ENCODE measurements around the gene ANO1.
A peak's percentile ranks its signal among the peaks of the same experiment; 100 is the strongest.

ANO1 gene

DNA sequence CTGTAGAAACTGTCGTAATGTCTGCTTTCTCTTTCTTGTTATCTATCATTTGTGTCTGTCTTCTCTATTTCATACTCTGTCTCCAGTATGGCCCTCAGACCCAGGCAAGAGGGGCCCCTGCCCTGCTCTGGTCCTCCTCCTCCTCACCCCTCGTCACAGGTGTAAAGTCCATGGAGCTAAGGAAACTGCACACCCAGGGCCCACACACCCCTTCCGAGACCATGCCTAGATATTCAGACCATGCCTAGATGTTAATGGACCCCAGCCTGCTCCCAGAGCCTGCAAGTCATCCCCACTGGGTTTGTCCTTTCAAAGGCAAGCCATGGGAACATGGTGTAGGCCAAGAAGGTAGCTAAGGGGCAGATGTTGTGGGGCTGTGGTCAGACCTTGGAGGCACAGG is 24.1 kb upstream of the ANO1 start:
- DNase-seq: no peak

DNA sequence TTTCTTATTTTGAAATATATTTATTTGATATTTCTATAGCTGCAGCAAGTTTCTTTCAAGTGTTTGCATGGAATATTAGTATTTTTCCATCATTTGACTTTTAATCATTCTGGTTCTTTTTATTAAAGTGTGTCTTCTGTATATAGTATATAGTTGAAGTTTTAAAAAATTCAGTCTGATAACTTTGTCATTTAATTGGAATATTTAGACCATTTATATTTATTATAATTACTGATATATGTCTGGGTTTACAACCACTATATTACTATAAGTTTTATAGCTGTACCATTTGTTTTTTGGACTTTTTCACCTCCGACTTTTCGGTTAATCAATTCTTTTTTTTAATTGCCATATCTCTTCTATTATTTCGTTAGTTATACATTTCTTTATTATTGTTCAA is 22.7 kb upstream of the ANO1 start:
- DNase-seq: no peak

DNA sequence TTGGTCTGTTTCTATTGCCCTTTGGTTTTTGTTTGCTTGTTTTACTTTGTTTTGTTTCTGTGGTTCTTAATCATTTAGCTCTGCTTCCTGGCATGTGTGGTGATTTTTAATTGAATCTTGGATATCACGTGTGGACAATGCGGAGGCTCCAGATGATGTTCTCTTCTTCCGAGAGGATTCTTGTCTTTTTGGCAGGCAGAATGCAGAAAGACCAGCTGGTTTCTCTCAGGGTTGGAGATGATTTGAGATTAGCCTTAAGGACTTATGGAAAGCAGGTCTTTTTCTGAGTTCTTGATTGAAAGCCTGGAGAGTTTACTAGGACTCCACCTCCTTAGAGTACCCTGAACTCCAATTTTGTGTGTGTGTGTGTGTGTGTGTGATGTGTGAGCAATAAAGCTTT is 21.0 kb upstream of the ANO1 start:
- DNase-seq: no peak

DNA sequence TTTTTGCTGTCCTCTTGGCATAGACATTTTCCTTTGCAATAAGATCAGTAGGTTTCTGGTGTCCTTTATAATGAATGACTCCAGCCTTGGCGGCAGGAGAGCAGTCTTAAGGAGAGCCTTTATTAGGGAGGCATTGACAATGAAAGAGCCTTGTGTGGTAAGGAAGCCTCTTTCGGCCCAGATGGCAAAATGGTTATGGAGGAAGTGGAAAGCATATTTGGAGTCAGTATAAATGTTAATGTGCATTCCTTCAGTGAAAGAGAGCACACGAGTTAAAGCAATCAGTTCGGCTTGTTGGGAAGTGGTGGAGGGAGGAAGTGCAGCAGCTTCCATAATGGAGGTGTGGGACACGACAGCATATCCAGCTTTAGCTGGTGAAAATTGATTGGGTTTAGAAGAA is 18.1 kb upstream of the ANO1 start:
- DNase-seq: peak; percentile 30

DNA sequence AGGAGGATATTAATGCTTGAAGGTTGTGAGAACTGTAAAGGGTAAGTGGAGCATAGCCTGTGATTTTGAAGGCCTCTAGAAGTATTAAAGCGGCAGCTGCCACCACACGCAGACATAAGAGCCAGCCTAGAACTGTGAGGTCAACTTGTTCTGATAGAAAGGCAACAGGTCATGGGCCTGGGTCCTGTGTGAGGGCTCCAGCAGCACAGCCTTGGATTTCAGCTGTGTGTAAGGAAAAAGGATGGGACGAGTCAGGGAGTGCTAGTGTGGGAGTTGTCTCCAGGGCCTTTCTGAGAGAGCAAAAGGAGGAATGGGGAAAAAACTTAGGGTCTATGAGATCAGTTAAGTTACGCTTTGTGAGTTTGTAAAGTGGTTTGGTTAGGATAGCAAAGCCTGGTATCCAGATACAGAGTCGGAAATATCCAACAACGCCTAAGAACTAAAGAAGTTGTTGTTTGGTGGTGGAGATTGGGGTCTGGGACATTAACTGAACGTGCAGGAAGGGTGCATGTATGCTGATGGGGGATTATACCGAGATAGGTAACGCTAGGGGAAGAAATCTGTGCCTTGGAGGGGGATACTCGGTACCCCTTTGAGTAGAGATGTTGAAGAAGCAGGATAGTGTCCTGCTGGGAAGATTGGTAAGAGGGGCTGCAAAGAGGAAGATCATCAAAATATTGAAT is 17.4 kb upstream of the ANO1 start:
- peak; percentile 11 for DNase-seq

DNA sequence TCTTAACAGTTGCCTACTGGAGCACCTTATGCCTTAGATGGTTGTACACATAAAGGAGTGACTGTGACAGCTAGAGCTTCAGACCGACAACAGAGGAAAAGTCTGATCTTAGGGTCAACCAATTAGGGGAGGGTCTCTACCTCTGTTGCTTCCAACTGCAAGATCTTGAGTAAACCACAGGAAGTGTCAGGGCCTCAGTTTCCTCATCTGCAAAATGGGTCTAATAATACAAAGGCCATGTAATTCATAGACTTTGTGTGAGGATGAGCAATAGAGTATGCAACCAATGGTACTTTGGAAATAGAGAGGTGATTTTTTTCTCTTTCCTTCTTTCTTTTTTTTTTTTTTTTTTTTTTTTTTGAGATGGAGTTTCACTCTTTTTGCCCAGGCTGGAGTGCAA is 16.4 kb upstream of the ANO1 start:
- no peak for DNase-seq

DNA sequence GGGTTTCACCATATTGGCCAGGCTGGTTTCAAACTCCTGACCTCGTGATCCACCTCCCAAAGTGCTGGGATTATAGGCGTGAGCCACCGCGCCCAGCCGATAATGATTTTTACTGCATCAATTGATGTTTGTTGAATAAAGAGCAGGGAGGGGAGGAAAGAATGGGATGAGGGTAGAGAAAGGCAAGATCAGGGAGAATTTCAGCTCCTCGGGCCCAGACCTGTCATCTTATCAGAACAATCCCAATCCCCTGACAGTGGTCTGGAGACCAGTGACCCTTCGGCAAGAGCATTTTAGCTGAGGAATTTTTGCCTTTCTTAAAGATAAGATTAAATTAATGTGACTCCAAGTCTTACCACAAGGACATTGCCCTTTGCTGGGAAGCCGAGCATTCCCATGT is 15.0 kb upstream of the ANO1 start:
- no peak for DNase-seq

DNA sequence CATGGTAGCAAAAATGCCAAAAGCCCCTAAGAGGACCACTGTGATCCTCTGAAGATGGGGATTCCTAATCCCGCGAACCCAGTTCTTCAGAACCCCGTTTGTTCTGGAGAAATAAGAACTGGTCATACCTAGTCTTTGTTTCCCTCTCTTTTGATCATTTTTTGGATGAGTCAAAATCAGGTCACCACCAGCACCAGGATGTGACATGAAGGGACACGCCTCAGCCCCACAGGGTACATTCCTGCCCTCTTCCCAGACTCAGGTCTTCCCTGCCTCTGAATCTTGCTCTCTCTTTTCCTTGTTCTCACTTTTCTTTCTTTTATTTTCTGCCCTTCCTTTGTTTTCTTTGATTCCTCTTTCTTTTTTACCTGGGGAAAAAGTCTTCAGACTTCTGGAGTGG is 14.6 kb upstream of the ANO1 start:
- DNase-seq: no peak

DNA sequence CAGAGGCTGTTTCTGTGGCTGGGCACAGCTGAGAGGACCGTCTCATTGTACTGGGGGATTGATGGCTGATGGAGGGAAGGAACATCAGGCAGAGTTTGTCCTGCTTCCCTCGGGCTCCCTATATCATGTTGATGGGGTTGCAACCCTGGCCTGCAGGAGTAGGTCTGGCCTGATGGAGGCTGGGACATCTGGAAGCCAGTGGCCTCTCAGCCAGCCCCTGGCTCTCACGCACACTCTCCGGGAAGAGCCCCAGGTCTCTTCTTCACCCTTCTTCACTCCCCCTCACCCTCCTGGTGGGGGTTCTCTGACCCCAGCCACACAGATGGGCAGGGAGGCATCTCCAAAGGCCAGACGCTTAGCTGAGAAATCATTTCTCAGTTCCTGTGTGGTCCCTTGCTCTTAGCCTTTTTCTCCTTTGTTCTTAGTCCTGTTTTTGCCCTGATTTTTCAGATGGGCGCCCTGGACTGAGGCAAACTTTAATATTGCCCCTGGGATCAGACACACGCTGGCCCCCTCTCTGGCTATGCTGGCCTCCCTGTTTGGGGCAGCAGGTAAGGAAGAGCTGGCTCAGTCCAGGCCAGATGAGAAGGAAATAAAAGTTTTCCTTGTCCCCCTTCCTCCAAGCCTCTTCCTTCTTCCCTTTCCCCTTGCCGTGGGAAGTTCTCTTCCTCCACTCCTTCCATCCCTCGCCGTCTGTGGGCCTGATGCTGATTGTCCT is 13.9 kb upstream of the ANO1 start:
- DNase-seq: peak; percentile 45

DNA sequence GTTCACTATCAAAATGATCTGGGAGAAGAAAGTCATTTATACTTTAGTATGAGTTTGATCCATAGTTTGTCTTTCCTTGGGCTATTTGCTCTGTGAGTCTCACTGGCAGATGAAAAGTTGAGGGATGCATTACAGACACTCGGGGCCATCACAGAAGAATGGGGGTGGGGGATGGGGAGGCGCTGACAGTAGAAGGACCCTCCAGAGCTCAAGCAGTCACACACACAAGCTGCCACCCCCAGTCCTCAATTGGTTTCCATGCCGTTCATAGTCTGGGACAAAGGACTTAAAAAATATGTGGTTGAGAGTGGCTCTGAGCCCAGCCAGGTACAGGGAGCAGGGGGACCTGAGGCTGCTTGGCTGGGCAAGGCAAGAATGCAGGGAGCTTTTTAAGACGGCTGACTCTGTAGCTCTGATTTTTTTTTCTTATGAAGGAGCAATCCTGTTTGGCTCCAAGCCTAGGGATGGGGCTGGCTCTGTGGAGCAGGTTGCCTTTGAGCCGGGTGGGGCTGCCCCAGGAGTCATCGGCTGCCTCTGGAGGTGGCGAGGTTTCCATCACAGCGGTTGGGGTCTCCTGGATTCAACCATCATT is 13.3 kb upstream of the ANO1 start:
- peak; percentile 45 for DNase-seq

DNA sequence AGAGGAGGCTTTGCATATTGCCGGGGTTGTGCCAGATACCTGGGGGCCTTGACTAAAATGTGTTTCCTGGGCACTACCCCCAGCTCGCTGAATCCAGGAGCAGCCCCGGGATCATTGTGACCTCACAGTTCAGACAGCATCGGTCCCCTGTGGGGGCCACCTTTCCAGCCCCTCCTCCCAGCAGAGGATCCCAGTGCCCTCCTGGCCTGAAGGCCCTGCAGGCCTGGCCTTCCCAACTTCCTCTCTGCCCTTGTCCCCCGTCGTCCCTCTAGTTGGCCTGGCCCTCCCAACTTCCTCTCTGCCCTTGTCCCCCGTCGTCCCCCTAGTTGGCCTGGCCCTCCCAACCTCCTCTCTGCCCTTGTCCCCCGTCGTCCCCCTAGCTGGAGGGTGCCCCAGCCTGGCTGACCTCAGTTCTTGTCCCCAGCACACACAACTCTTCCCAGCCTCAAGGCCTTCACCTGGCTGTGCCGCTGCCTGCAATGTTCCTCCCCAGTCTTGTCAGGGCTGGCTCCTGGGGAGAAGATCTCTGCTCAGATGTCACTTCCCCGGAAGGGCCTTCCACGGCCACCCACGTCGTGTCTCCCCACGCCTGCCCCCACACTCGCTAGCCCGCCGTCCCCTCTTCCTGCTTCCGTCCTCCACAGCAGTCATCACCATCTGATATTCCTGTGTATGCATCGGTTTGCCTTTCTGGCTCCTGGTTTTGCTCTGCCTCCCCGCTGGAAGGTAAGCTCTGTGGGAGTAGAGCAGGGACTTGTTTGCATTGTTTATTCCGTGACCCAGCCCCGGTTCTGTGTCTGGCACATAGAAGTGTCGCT is 12.6 kb upstream of the ANO1 start:
- DNase-seq: peak; percentile 44

DNA sequence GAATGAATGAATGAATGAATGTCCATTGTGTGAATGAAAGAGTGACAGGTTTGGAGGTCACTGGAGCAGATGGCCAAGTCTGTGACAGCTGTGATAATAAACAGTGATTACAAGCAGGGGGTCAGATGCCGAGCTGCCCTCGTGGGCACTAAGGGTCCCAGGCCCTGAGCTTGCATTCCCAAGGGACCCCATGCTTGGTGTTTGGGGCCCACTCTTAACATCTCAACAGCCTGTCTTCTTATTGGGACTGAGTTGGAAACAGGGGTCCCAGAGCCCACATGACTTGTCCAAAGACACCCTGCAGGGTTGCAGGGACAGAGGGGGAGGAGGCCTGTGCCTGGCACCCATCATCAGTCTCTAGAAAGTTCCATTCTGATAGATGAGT is 12.0 kb upstream of the ANO1 start:
- DNase-seq: peak; percentile 28

DNA sequence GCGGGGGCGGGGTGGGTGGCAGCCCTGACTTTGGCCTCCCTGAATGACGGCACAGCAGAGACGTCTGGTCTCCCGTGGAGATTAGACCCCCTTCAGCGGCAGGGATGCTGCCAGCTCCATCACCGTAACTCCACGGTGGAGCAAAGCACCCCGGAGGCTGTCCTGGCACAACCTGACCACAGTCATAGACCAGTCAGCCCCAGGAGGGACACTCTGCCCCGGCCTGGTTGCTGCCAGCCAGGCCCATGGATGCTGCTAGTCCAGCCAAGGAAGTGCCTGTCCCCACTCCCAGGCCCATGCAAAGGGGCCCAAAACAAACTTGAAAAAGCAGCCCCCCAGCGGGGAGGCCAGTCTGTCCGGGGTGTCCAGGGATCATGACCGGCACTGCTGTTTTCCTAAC is 11.5 kb upstream of the ANO1 start:
- peak; percentile 42 for DNase-seq

DNA sequence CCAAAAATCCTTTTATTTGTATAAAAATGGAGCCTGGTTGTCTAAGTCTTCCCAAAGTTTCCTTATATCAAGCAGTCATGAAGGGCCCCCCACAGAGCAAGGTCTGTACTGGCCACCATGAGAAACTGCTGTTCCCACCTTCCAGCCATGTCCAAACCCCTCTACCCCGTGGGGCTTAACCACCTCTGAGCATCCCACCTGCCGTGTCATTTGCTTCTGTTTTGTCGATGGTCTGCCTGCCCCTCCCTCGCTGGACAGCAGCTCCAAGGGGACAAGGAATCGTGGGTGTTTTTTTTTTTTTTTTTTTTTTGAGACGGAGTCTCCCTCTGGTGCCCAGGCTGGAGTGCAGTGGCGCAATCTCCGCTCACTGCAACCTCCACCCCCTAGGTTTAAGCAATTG is 11.1 kb upstream of the ANO1 start:
- no peak for DNase-seq

DNA sequence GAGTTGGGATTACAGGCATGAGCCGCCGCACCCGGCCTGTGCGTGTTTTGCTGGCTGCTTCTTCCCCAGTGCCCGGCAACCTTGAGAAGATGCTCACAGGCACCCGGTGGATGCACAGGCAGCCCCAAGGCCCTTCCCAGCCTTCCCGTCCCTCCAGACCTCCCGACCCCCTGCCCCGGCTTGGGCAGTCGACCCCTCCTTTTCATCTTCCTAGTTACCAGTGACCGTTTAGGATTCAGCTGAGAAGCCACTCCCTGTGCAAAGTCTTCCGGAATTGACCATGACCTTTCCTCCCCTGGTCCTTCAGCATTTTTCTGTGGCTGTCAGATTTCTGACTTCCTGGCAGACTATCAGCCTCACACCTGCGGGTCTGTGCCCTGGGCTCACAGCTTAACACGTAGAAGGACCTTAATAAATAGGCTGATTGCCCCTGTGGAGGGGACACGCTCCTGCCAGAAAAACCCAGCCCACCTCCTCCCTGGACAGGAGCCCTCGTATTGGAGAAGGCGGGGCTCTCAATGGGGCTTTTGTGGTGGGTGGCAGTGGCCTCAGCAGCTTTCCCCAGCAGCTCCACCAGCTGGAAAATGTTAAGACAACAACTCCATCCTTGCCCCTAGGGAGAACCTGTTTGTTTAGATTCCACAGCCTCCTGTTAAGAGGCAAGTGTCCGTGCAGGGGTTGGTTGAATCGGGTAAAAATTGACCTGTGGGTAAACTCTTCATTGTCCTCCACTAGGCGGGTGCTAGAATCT is 10.4 kb upstream of the ANO1 start:
- DNase-seq: peak; percentile 91

DNA sequence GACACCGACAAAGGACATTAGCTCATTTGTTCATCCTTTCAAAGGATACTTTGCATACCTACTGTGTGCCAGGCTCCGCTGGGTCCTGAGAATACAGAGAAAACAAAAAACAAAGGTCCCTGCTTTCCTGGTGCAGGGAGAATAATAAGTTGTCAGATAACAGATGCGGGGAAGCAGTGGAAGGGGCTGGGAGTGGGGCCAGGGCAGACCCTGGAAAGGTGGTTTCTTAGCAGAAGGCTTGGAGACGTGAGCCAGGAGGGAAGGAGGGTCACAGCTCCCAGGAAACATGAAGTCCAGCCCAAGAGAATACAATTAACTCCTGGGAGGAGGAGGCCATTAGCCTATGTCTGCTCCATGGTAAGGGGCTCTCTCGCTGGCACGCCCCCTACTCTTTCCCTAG is 9.8 kb upstream of the ANO1 start:
- DNase-seq: no peak

DNA sequence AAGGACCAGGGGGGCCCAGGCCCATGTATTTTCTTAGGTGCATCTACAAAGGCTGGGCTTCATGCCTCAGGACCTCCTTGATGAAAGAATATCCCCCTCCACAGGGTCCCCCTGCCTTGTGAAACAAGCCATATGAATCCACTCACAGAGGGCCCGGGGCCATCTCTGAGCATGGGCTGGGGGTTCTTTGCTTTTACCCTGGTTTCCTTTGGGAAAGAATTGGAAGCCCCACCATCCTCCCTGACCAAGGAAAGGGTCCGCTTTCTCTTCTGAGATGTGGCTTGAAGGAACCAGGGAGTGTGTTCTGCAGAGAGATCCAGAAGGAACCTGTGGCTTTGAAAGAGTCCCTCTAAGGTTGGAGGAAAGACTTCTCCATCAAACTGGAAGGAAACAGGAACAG is 9.2 kb upstream of the ANO1 start:
- no peak for DNase-seq

DNA sequence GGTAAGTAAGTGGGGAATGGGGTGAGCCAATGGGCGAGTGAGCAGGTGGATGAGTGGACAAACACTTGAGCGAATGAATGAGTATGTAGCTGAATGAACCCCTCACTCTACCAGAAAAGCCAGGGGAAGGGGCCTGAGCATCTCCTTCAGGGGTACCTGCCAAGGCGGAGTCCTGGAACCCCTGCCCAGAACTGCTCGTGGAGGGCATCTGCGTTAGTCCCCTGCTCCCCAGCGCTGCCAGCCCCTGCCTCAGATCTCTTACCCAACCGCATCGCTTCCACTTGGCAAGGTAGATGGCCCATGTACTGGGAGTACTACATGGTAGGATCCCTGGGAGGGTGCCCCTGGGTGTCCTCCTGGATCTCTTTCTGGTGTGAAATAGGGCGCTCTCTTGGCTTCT is 7.4 kb upstream of the ANO1 start:
- peak; percentile 22 for DNase-seq

DNA sequence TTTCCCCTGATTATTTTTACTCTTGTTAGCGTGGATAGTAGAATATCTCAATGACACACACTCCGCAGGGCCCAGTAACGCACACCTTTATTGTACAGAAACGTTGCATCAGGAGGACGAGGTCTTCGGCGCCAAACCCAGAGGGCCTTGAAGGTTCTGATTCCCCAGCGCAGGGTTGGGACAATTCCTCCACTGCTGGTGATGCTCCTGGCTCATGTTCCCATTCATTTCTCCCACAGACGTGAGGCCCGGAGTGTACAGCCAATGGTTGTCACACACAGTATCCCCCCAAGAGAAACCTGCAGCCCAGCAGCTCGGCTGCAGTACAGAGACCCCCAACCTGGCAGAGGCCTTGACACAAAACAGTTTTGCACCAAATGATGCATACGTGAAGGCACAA is 6.1 kb upstream of the ANO1 start:
- peak; percentile 15 for DNase-seq

DNA sequence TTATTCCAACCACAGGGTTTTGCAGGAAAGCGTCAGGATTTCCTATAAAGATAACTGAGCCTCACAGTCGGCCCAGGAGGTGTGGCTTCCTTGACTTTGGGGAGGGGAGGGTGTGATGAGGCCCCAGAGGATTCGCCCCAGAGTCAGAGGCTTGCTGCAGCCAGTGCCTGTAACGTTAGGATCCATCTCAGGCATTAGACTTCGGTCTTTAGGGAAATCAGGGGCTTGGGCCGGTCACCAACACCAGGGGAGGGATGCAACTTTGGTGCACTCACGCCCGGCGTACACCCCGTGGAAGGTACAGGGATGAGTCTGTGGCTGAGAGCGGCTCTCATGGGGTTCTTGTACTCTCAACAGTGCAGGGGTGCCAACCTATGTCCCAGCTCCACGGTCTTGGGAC is 5.7 kb upstream of the ANO1 start:
- peak; percentile 37 for DNase-seq

DNA sequence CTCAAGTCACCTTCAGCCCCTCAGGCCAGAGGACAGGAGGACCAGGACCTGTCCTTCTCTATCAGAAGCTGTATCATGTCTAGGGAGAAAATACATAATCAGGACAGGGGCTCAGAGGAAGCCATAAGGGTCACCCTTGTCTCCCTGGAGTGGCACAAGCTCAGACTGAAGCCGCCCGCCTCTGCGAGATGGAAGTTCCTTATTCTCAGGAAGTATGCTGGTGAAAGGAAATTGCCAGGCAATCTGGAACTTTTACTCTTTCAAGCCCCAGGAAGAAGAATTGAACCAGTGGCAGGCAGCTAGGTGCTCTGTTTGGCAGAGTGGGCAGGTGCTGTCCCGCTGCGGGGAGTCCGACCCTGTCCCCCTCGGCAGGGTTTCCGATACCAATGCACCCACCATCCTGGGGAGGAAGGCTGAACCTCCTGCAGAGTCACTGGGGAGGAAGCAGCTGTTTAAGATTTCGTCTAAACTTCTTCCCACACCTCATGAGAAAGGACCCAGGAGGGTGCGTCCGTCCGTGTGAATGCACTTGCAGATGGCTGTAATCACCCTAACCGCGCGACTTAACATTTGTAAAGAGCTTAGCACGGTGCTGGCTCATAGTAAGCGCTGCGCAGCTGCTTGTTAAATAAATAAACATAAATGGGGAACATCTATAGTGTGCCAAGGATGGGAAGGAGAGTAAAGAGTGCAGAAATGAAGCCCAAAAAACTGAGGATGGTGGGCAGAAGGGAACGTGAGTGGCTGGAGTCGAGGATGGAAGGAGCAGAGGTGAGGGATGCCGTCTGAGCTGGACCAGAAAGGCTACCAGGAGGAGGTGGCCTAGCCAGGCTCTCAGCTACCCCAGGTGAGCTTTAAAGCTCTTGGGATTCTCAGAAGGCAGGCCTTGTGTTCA is 5.0 kb upstream of the ANO1 start:
- peak; percentile 39 for DNase-seq

DNA sequence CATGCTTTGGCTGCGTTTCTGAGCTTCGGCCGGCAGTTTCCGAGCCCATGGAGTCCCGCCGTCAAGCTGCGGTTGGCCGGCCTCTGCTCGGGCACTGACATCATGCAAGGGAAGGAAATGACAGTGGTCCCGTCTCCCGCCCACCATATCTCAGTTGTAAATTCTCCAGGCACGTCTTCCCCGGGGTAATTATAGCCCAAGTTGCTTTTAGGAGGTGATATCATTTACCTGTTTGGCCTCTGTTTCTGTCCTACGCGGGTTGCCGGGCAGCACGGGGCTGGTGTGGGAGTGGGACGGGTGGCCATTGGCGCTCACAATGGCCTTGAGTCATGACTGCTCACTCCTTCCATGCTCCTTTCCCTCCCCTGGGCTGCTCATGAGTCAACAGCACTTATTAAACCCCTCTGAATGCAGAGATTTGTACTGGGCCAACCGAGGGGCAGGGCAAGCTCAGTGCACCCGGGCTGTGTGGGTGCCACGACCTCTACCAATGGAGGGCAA is 4.2 kb upstream of the ANO1 start:
- peak; percentile 82 for DNase-seq
